Stomach (tissue), 9 donors: ENCODE results near the gene KRTAP10-5. TPM values are rescaled to one million over a fixed set of nuclear protein-coding genes. Genes with fewer than 3 reads are reported as not detected.
A peak's percentile ranks its signal among the peaks of the same experiment; 100 is the strongest.

ENCODE experiments used
- DNase-seq, 2 donors: peaks; one replicate each; pipeline versions ENCODE4 v3.0.0 to v3.0.0-alpha.2; 2013 to 2019
- H3K27ac ChIP-seq, 5 donors: fragments of 200-600 bp in 4 of 5; sonication (generic) in 4 of 5; one replicate each; pipeline ENCODE4 v1.5.1; 2013 to 2019; ENCODE audit warnings: mild to moderate bottlenecking in 1 of 5, moderate library complexity in 1 of 5
- H3K27me3 ChIP-seq, 3 donors: fragments of 200-600 bp; sonication (generic); one replicate each; pipeline ENCODE4 v1.5.1; 2017 to 2019; ENCODE audit warnings: mixed run types in 1 of 3
- H3K36me3 ChIP-seq, 4 donors: fragments of 200-600 bp; sonication (generic); 1 replicate in 3 of 4; 2 replicates in 1 of 4; pipeline ENCODE4 v1.5.1; 2016 to 2019
- H3K4me1 ChIP-seq, 4 donors: fragments of 200-600 bp; sonication (generic); one replicate each; pipeline ENCODE4 v1.5.1; 2016 to 2019
- H3K4me3 ChIP-seq, 4 donors: fragments of 200-600 bp; sonication (generic) in 3 of 4; one replicate each; pipeline ENCODE4 v1.5.1; 2016 to 2019; ENCODE audit warnings: mild to moderate bottlenecking in 1 of 4
- H3K9me3 ChIP-seq, 4 donors: fragments of 200-600 bp; sonication (generic); one replicate each; pipeline ENCODE4 v1.5.1; 2016 to 2019
- EP300 ChIP-seq: sonication (generic); formaldehyde crosslinking; IDR thresholded peaks from one replicate; pipeline ENCODE4 v1.6.1; 2017; ENCODE audit warnings: antibody characterized with exemption
- POLR2A ChIP-seq, 4 donors: fragments of 450-650 bp; IDR thresholded peaks; one replicate each; pipeline ENCODE4 v1.6.1; 2016; ENCODE audit warnings: antibody characterized with exemption in 4 of 4, control low read depth in 2 of 4, mild to moderate bottlenecking in 1 of 4, moderate library complexity in 1 of 4
- POLR2AphosphoS5 ChIP-seq, 3 donors: sonication (generic); formaldehyde crosslinking; IDR thresholded peaks; one replicate each; pipeline ENCODE4 v1.6.1; 2016; ENCODE audit warnings: antibody characterized with exemption in 3 of 3
- WGBS, 5 donors: extraction: QIAGEN DNeasy Blood & Tissue Kit in 3 of 5; methylation state at CpG; one replicate each; pipeline versions ENCODE4 v1.1.5 to v1.1.7; 2013 to 2018; 5-methylcytosine and 5-hydroxymethylcytosine counted together
- intact Hi-C: fragments of 100-400 bp; cut with DNase I; formaldehyde crosslinking; loops from one replicate; pipeline ENCODE4 v1.15.1; 2023; ENCODE audit warnings: low total_unique reads
- polyA plus RNA-seq, 3 donors: library from polyadenylated mRNA; stranded (reverse); fragments of 200-250 nt; gene quantifications; one replicate each; pipeline ENCODE4 v1.2.3, GENCODE V29; 2013
- total RNA-seq, 5 donors: library from RNA; depleted of rRNA; stranded (reverse); fragments of >200 nt; gene quantifications; one replicate each; pipeline versions ENCODE4 v1.1.0 to v1.2.3, GENCODE V29; 2014 to 2016
- TF ChIP-seq, protein P1 (sequence below), 7 experiments: fragments of 450-650 bp in 4 of 7; fragments of 200-600 bp in 3 of 7; sonication (generic) in 3 of 7; IDR thresholded peaks; one replicate each; pipeline ENCODE4 v1.5.1; 2016 to 2019; ENCODE audit warnings: antibody characterized with exemption in 7 of 7, control low read depth in 2 of 7, mild to moderate bottlenecking in 1 of 7
- donor health status: healthy with polysubstance abuse.
- donor health status: Bipolar disorder and iron deficiency.
- donor health status: healthy.

The KRTAP10-5 gene
- total and polyA plus RNA-seq, 8 donors, result 0.10 TPM; not detected in 7

DNA sequence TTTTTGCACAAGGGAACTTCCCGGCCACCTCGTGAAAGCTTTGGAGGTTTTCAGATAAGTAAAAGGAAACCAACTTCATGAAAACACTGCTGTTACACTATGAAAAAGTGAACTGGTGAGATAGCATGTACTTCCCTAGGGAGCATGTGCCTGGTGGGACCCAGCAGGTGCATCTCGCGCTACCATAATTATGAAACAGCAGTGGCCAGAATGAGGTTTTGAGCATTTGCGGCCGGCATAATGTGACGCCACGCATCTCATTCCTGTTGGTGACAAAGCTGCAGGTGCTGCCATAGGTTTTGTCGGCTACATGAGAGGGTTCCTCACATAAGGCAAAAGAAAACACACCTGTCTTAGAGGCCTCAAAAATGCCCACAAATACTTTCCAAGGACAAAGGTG, 23.5 kb downstream of the KRTAP10-5 start:
- TF ChIP-seq, protein P1, sequence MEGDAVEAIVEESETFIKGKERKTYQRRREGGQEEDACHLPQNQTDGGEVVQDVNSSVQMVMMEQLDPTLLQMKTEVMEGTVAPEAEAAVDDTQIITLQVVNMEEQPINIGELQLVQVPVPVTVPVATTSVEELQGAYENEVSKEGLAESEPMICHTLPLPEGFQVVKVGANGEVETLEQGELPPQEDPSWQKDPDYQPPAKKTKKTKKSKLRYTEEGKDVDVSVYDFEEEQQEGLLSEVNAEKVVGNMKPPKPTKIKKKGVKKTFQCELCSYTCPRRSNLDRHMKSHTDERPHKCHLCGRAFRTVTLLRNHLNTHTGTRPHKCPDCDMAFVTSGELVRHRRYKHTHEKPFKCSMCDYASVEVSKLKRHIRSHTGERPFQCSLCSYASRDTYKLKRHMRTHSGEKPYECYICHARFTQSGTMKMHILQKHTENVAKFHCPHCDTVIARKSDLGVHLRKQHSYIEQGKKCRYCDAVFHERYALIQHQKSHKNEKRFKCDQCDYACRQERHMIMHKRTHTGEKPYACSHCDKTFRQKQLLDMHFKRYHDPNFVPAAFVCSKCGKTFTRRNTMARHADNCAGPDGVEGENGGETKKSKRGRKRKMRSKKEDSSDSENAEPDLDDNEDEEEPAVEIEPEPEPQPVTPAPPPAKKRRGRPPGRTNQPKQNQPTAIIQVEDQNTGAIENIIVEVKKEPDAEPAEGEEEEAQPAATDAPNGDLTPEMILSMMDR (IDR thresholded peaks at IDR 0.05), result no peak
- TF ChIP-seq EP300, result no peak
- 65 to 77% (median 70%) methylated on average over 9 of the region's 9 CpGs for WGBS, 5 donors
- no peak for DNase-seq
- Histone ChIP-seq H3K4me3 (no peak overlapping the region), H3K27ac (no peak overlapping the region), H3K4me1 (no peaks in the 10 kb centered on the region), H3K27me3 (peaks cover 0 to 45% (median 20%) of the 10 kb centered on the region in 3 donors), H3K36me3 (no peaks in the 10 kb centered on the region), H3K9me3 (peaks cover 0 to 6% (median 0%) of the 10 kb centered on the region in 4 donors)
- intact Hi-C loops, result no loop called here

DNA sequence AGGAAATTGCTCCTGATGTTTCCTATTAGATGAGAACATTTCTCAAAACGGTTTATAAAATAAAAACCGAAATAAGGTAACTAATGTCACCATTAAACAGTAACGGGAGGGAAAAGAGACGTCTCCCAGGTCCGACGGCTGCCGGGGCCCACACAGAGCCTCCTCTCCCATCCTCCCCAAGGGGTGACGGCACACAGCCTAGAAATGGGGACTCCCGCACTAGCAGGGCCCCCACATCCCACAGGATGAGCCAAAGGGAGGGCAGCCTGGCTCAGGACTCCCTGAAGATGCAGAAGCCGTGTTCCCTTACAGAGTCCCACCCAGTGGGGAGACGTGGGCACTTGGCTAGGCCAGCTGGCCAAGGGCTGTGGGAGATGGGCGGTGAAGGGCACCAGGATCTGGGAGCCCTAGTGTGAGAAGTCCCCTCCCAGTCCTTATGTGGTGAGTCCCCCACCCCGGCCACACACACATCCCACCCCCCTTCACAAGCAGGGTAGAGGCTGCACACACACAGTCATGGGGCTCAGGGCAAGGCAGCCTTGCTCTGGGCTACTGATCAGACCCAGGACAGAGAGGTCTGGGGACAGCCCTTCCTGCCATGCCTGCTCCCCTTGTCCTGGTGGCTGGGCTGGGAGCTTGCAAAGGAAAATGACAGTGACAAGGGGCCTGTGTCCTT, 25.1 kb downstream of the KRTAP10-5 start:
- H3K27me3 ChIP-seq, result peaks cover 0 to 61% (median 20%) of the 10 kb centered on the region in 3 donors
- H3K9me3 ChIP-seq, result peaks cover 0 to 6% (median 0%) of the 10 kb centered on the region in 4 donors
- no peak overlapping the region for H3K27ac ChIP-seq
- no peaks in the 10 kb centered on the region for H3K36me3 ChIP-seq
- TF ChIP-seq POLR2AphosphoS5 (IDR thresholded peaks at IDR 0.05) (no peak), POLR2A (IDR thresholded peaks at IDR 0.05) (no peak), EP300 (no peak)
- TF ChIP-seq, protein P1 (IDR thresholded peaks at IDR 0.05), result no peak
- no peaks in the 10 kb centered on the region for H3K4me1 ChIP-seq
- H3K4me3 ChIP-seq, result no peak overlapping the region
- no peak for DNase-seq
- WGBS, 5 donors, result 78 to 86% (median 81%) methylated on average over 10 to 13 of the region's 13 CpGs
- intact Hi-C loops, result no loop called here

DNA sequence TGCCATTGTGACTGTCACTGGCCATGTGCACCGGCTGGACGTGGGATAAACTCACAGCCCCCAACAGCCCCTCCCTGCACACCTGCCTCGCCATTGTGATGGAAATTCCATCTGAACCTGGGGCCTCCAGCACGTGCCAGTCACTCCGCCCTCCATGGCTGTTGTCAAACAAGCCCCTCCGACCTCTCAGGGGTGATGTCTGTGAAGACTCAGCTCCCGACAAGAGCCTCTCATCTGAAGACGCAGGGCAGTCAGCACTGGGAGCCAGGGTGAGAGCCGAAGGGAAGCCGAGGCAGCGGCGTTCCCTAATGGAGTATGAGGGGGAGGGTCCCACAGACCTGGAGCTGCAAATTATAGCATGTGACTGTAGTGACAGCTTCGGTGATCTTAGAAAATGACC, 27.7 kb downstream of the KRTAP10-5 start:
- Histone ChIP-seq H3K9me3 (peaks cover 0 to 6% (median 0%) of the 10 kb centered on the region in 4 donors), H3K36me3 (no peaks in the 10 kb centered on the region), H3K4me3 (no peak overlapping the region), H3K4me1 (peaks cover 0 to 9% (median 9%) of the 10 kb centered on the region in 4 donors), H3K27me3 (peaks cover 0 to 70% (median 19%) of the 10 kb centered on the region in 3 donors), H3K27ac (no peak overlapping the region)
- no peak for DNase-seq
- TF ChIP-seq POLR2A (IDR thresholded peaks at IDR 0.05) (no peak), POLR2AphosphoS5 (IDR thresholded peaks at IDR 0.05) (no peak), EP300 (no peak)
- TF ChIP-seq, protein P1 (IDR thresholded peaks at IDR 0.05), result no peak
- 73 to 81% (median 78%) methylated on average over 9 to 13 of the region's 13 CpGs for WGBS, 5 donors
- intact Hi-C loops, result no loop called here

DNA sequence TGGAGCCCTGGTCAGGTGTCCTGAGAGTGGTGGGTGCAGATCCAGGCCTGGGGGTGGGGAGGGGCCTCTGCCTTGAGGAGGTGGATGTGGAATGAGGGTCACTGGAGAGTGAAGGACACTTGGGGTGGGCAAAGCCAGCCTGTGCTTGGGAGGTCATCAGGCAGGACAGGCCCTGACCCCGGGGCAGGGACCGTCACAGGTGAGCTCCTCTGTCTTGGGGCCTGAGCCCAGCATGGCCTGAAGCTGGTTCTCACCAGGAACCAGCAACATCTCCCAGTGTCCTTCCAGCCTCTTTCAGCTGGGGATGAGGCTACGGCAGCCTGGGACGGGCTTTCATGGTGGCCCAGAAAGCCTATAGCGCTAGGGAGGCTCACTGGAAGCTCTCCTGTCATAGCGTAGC, 28.3 kb downstream of the KRTAP10-5 start:
- Histone ChIP-seq H3K9me3 (peaks cover 0 to 6% (median 0%) of the 10 kb centered on the region in 4 donors), H3K27me3 (peaks cover 0 to 67% (median 14%) of the 10 kb centered on the region in 3 donors), H3K36me3 (no peaks in the 10 kb centered on the region), H3K4me3 (no peak overlapping the region), H3K27ac (no peak overlapping the region), H3K4me1 (peaks cover 0 to 9% (median 9%) of the 10 kb centered on the region in 4 donors)
- TF ChIP-seq POLR2A (IDR thresholded peaks at IDR 0.05), result no peak
- no peak for TF ChIP-seq POLR2AphosphoS5 (IDR thresholded peaks at IDR 0.05)
- no peak for TF ChIP-seq EP300
- TF ChIP-seq, protein P1 (IDR thresholded peaks at IDR 0.05), result no peak
- intact Hi-C loops, result no loop called here
- peak in 1 of 2 donors; percentile 21 for DNase-seq
- 85 to 100% (median 91%) methylated on average over 4 to 6 of the region's 6 CpGs for WGBS, 5 donors
